OCI-LY7 (cell line): ENCODE measurements around the gene ALAD. TPM values are rescaled to one million over a fixed set of nuclear protein-coding genes. Genes with fewer than 3 reads are reported as not detected.

Experiments used
- BruUV-seq: library from RNA; stranded (reverse); fragments of 400-500 nt; replicated peaks from 2 replicates; lab custom pipeline; 2021; lab: Mats Ljungman, UMichigan
- CTCF ChIA-PET: fragments of 300-600 bp; sonication (Branson Sonifier 250); formaldehyde crosslinking; loops from one replicate; lab custom pipeline; 2022; ENCODE audit warnings: antibody characterized with exemption; ENCODE audit not compliant: unreplicated experiment; lab: Charles Lee
- POLR2A ChIA-PET: fragments of 300-600 bp; sonication (Branson Sonifier 250); formaldehyde crosslinking; loops from one replicate; lab custom pipeline; 2022; ENCODE audit warnings: antibody characterized with exemption; lab: Charles Lee
- DNase-seq: peaks from one replicate; pipeline ENCODE4 v3.0.0-alpha.2; 2015; ENCODE audit warnings: low spot score
- H2AFZ ChIP-seq: fragments of 200-600 bp; sonication (generic), shearing (Covaris generic); 2 replicates; pipeline ENCODE4 v1.6.1; 2014; ENCODE audit warnings: mild to moderate bottlenecking, antibody characterized with exemption, low read length, moderate library complexity
- H3K27ac ChIP-seq: fragments of 200-600 bp; sonication (generic); 2 replicates; pipeline ENCODE4 v1.5.1; 2014; ENCODE audit warnings: mixed run types, low read depth, mild to moderate bottlenecking, moderate library complexity, low read length, inconsistent platforms; ENCODE audit not compliant: poor library complexity, severe bottlenecking
- H3K36me3 ChIP-seq: fragments of 200-600 bp; sonication (generic); 2 replicates; pipeline ENCODE4 v1.6.1; 2014; ENCODE audit warnings: mild to moderate bottlenecking, antibody characterized with exemption, low read length, moderate library complexity, mixed read lengths; ENCODE audit not compliant: insufficient read depth
- H3K4me1 ChIP-seq: fragments of 200-600 bp; sonication (generic); 2 replicates; pipeline ENCODE4 v1.5.1; 2014; ENCODE audit warnings: mild to moderate bottlenecking, low read length; ENCODE audit not compliant: insufficient read depth, poor library complexity, severe bottlenecking
- H3K4me2 ChIP-seq: fragments of 200-600 bp; sonication (generic); 2 replicates; pipeline ENCODE4 v1.6.1; 2014; ENCODE audit warnings: mild to moderate bottlenecking, low read length
- H3K4me3 ChIP-seq: fragments of 200-600 bp; sonication (generic); 2 replicates; pipeline ENCODE4 v1.5.1; 2014; ENCODE audit warnings: mild to moderate bottlenecking, low read depth, low read length; ENCODE audit not compliant: poor library complexity, severe bottlenecking
- H3K79me2 ChIP-seq: fragments of 200-600 bp; sonication (generic); 2 replicates; pipeline ENCODE4 v1.6.1; 2016; ENCODE audit warnings: low read depth, mild to moderate bottlenecking, low read length, moderate library complexity, mixed read lengths; ENCODE audit not compliant: insufficient read depth
- H3K9me2 ChIP-seq: fragments of 200-600 bp; sonication (generic); 2 replicates; pipeline ENCODE4 v1.6.1; 2016; ENCODE audit warnings: mild to moderate bottlenecking, low read length, mixed read lengths; ENCODE audit not compliant: insufficient read depth
- H3K9me3 ChIP-seq: fragments of 200-600 bp; sonication (generic); 2 replicates; pipeline ENCODE4 v1.6.1; 2014; ENCODE audit warnings: mild to moderate bottlenecking, mixed run types, low read length, mixed read lengths
- H4K20me1 ChIP-seq: fragments of 200-600 bp; sonication (generic); 2 replicates; pipeline ENCODE4 v1.6.1; 2014; ENCODE audit warnings: mild to moderate bottlenecking, antibody characterized with exemption, low read length, moderate library complexity, mixed read lengths; ENCODE audit not compliant: insufficient read depth
- EZH2phosphoT487 ChIP-seq: fragments of 200-600 bp; sonication (generic); IDR thresholded peaks from 2 replicates; pipeline ENCODE4 v1.6.1; 2018; ENCODE audit warnings: low read depth, borderline replicate concordance, mild to moderate bottlenecking, mixed run types, antibody characterized with exemption, low read length, moderate library complexity, mixed read lengths
- intact Hi-C: fragments of 100-400 bp; cut with micrococcal nuclease; formaldehyde crosslinking; loops from one replicate; pipeline ENCODE4 v1.10.0; 2022; ENCODE audit not compliant: unreplicated experiment
- total RNA-seq, 2 experiments: library from RNA; depleted of rRNA in 1 of 2; stranded (reverse); fragments of >200 nt in 1 of 2; shearing (Covaris generic) in 1 of 2; gene quantifications; 2 replicates each; pipeline ENCODE4 v1.2.3, GENCODE V29; 2014 to 2022
- TF ChIP-seq, protein P1 (sequence below): fragments of 200-600 bp; sonication (generic); conservative IDR thresholded peaks from 2 replicates; pipeline ENCODE4 v1.5.1; 2014; ENCODE audit warnings: mild to moderate bottlenecking, antibody characterized with exemption, low read length, moderate library complexity, mixed read lengths

Gene ALAD
- total RNA-seq, 2 experiments from 2014 or later: 19.8 to 26.3 TPM

DNA sequence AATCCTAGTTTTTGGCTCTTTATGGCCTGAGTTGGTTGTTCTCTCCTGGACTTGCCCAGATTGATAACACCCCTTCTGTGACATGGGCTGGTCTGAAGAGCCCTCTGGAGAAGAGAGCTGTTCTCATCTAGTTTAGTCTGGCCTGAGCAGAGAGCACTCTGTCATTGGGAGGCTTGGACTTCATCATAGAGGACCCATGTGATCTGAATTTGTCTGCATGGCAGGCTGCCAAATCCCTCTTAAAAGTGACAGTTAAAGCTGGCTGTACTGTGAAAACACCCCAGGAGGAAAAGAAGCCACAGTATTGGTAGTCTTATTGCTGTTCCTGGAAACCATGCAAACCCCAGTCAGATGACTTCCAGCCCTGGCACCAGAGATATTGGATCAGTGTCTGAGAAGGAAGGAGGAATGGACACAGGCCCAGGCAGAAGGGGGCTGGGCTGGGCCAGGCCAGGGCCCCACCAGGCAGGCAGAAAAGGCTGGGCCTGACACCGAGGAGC lies 57.3 kb downstream of the ALAD start:
- intact Hi-C loops: loop anchor here (5.0 kb wide), 1 partner anchor 59 kb away; the partner anchor contains the start of gene ALAD
- no peak for DNase-seq
- no peaks in the 10 kb centered on the region for H3K9me2 ChIP-seq
- no peaks in the 10 kb centered on the region for H3K4me1 ChIP-seq
- no peak for TF ChIP-seq EZH2phosphoT487
- TF ChIP-seq, protein P1, sequence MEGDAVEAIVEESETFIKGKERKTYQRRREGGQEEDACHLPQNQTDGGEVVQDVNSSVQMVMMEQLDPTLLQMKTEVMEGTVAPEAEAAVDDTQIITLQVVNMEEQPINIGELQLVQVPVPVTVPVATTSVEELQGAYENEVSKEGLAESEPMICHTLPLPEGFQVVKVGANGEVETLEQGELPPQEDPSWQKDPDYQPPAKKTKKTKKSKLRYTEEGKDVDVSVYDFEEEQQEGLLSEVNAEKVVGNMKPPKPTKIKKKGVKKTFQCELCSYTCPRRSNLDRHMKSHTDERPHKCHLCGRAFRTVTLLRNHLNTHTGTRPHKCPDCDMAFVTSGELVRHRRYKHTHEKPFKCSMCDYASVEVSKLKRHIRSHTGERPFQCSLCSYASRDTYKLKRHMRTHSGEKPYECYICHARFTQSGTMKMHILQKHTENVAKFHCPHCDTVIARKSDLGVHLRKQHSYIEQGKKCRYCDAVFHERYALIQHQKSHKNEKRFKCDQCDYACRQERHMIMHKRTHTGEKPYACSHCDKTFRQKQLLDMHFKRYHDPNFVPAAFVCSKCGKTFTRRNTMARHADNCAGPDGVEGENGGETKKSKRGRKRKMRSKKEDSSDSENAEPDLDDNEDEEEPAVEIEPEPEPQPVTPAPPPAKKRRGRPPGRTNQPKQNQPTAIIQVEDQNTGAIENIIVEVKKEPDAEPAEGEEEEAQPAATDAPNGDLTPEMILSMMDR: no peak
- BruUV-seq: no TSS peak
- no peak overlapping the region for H3K27ac ChIP-seq
- H3K4me2 ChIP-seq: no peak overlapping the region
- POLR2A ChIA-PET: interaction anchor here (1.0 kb wide), 2 partner anchors 15 to 69 kb away, joined by 4 to 6 read pairs; no protein-coding TSS in a partner anchor
- no peak overlapping the region for H3K4me3 ChIP-seq
- CTCF ChIA-PET: no interaction called here
- H3K79me2 ChIP-seq: no peaks in the 10 kb centered on the region
- H2AFZ ChIP-seq: no peak overlapping the region
- no peaks in the 10 kb centered on the region for H3K36me3 ChIP-seq
- no peaks in the 10 kb centered on the region for H3K9me3 ChIP-seq
- no peaks in the 10 kb centered on the region for H4K20me1 ChIP-seq

DNA sequence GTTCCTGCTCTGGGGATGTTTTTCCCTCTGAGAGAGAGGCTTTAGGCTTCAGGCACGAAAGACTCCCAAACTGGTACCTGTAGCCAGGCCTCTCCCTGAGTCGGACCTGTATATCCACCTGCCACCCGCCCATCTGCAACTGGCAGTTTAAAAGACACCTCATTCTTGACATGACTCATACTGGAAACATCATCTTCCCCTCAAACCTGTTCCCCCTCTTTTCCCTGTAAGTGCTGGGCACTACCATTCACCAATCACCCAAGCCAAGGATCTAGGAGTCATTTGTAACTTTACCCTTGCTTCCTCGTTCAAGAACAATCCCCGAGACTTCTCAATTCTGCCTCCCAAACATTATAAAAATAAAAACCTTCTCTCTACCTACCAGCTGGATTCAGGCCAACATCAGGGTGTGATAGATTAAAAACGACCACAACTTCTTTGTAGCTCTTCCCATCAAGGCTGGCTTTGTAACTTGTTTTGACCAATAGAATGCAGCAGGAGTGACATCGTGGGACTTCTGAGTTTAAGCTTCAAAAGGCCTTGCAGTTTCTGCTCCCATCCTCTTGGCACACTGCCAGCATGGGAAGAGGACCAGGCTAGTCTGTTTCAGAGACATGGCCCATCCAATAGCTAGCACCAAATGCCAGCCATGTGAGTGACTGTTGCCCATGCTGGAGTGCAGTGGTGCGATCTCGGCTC lies 59.2 kb downstream of the ALAD start:
- ChIA-PET CTCF (no interaction called here), POLR2A (no interaction called here)
- H3K79me2 ChIP-seq: no peaks in the 10 kb centered on the region
- TF ChIP-seq, protein P1: no peak
- TF ChIP-seq EZH2phosphoT487: no peak
- no peaks in the 10 kb centered on the region for H3K9me3 ChIP-seq
- no peaks in the 10 kb centered on the region for H3K4me1 ChIP-seq
- no TSS peak for BruUV-seq
- H3K4me2 ChIP-seq: no peak overlapping the region
- H3K27ac ChIP-seq: no peak overlapping the region
- no peak overlapping the region for H3K4me3 ChIP-seq
- intact Hi-C loops: loop anchor here (5.0 kb wide), 1 partner anchor 60 kb away; the partner anchor contains the start of gene ALAD
- no peak overlapping the region for H2AFZ ChIP-seq
- H4K20me1 ChIP-seq: no peaks in the 10 kb centered on the region
- no peaks in the 10 kb centered on the region for H3K36me3 ChIP-seq
- DNase-seq: no peak
- no peaks in the 10 kb centered on the region for H3K9me2 ChIP-seq
